ENCODE data around the gene NDST1. TPM values are rescaled to one million over a fixed set of nuclear protein-coding genes. Genes with fewer than 3 reads are reported as not detected.

Gene NDST1
- total RNA-seq, 4 donors from 2014 or later: 45.4 to 86.5 (median 81.2) TPM

DNA sequence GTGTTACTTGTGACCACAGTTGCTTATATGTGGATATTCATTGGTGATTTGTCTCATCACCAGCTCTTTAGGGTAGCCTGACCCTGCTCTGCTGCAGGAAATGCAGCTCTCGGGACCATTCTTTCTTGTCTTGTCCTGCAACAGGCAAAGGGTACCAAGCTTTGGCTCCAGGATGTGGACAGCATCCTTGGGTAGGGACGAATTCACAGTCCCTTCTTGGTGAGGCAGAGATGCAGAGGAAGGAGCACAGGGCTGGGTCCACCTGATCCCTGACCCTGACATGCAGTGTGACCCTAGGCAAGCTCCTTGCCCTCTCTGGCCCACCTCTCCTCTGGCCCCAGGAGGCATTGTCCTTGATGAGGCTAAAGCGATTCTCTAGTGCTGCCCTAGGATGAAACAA lies 95.6 kb downstream of the NDST1 start:
- no peak for ATAC-seq (ENCODE audit: low FRiP score)
- TF ChIP-seq, protein P1, sequence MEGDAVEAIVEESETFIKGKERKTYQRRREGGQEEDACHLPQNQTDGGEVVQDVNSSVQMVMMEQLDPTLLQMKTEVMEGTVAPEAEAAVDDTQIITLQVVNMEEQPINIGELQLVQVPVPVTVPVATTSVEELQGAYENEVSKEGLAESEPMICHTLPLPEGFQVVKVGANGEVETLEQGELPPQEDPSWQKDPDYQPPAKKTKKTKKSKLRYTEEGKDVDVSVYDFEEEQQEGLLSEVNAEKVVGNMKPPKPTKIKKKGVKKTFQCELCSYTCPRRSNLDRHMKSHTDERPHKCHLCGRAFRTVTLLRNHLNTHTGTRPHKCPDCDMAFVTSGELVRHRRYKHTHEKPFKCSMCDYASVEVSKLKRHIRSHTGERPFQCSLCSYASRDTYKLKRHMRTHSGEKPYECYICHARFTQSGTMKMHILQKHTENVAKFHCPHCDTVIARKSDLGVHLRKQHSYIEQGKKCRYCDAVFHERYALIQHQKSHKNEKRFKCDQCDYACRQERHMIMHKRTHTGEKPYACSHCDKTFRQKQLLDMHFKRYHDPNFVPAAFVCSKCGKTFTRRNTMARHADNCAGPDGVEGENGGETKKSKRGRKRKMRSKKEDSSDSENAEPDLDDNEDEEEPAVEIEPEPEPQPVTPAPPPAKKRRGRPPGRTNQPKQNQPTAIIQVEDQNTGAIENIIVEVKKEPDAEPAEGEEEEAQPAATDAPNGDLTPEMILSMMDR (IDR thresholded peaks at IDR 0.05): no peak
- DNase-seq (ENCODE audit: low spot score): no peak

- ATAC-seq (ENCODE audit: low FRiP score): no peak
- TF ChIP-seq, protein P1 (IDR thresholded peaks at IDR 0.05): no peak
- DNase-seq (ENCODE audit: low spot score): no peak
These were observed 96.1 kb downstream of the NDST1 start for GRCh38 chr5:150604010-150604409.

DNA sequence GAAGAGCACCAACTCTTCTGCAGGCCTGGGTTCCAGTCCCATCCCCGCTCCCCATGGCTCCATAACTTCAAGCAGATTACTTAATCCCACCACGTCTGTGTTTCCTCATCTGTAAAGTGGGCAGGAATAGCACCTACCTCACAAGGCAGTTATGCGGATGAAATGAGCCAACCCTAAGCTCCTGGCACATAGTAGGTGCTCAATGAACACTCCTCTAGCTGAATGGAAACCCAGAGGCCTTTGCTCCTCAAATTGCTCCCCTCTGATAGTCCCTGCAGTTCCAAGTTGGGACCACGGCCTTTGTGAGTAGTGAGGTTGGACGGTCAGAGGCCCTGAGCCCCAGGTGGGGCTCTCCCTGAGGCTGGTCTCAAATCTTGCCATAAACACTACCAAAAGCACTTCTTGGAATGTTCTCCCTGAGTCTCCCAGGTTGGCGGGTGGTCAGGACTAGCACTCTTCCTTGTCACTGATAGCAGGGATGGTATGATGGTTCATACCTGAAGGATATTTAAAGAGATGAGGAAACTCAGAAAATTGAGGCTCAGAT lies 97.0 kb downstream of the NDST1 start:
- TF ChIP-seq, protein P1 (IDR thresholded peaks at IDR 0.05): no peak
- DNase-seq (ENCODE audit: low spot score) (no peak), ATAC-seq (ENCODE audit: low FRiP score) (no peak)

- TF ChIP-seq, protein P1 (IDR thresholded peaks at IDR 0.05): no peak
- DNase-seq (ENCODE audit: low spot score) (no peak), ATAC-seq (ENCODE audit: low FRiP score) (no peak)
These were observed 97.6 kb downstream of the NDST1 start for GRCh38 chr5:150605546-150605945.

DNA sequence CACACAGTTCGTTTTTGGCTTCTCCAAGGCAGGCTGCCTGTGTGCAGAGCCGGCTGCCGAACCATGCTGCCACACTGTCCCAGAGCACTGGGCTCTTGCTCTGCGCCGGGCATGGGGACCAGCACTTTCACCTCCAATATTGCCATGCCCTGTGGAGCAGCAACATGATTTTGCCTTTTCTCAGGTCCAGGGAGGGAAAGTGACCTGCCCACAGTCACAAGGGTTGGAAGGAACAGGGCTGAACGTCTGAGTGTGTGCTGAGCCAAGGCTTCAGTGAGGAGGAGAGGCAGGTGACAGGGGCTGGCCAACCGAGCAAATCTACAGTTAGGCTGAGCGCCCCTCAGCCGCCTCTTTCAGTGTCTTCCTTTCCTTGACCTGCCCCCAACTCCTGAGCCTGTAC lies 98.5 kb downstream of the NDST1 start:
- TF ChIP-seq, protein P1 (IDR thresholded peaks at IDR 0.05): no peak
- DNase-seq (ENCODE audit: low spot score) (no peak), ATAC-seq (ENCODE audit: low FRiP score) (no peak)

GRCh38 chr5:150607105-150607504 lies 99.2 kb downstream of the NDST1 start:
- DNase-seq (ENCODE audit: low spot score): no peak
- ATAC-seq (ENCODE audit: low FRiP score): no peak
- TF ChIP-seq, protein P1 (IDR thresholded peaks at IDR 0.05): no peak

Other genes starting within 250 kb of the NDST1 start
- gene CAMK2A, start 218.4 kb upstream of the NDST1 start, total RNA-seq: 1 to 10 TPM in 1 of 4 donors, under 1 TPM in 1, not detected in 2; 0.28 to 2.9 TPM
- 10 to 100 TPM in 1 of 4 donors, 1 to 10 TPM in 2, under 1 TPM in 1; 0.69 to 43.1 (median 3.6) TPM for gene ARSI, start 205.2 kb upstream of the NDST1 start, total RNA-seq
- gene TCOF1, start 150.4 kb upstream of the NDST1 start, total RNA-seq: 10 to 100 TPM; 17.5 to 36.5 (median 20.3) TPM
- gene CD74, start 95.2 kb upstream of the NDST1 start, total RNA-seq: 100 to 1,000 TPM; 188 to 705 (median 639) TPM
- 1,000 to 10,000 TPM; 2,241 to 3,327 (median 3,027) TPM for gene RPS14, start 58.4 kb upstream of the NDST1 start, total RNA-seq
- gene SYNPO, start 132.5 kb downstream of the NDST1 start, total RNA-seq: 10 to 100 TPM; 12.2 to 43.6 (median 26.1) TPM
- gene MYOZ3, start 153.1 kb downstream of the NDST1 start, total RNA-seq: 1 to 10 TPM in 1 of 4 donors, under 1 TPM in 2, not detected in 1; 0.28 to 1.7 (median 0.56) TPM
- gene RBM22, start 192.9 kb downstream of the NDST1 start, total RNA-seq: 10 to 100 TPM; 38.3 to 42.0 (median 40.5) TPM

All from omental fat pad (tissue), 4 donors.